BLaER1 (cell line): ENCODE measurements around the gene CFTR.

Experiments used
- H3K27ac ChIP-seq: shearing (Covaris generic); formaldehyde crosslinking; 2 replicates; pipeline ENCODE4 v1.8.1; 2022
- H3K27me3 ChIP-seq: shearing (Covaris generic); formaldehyde crosslinking; 2 replicates; pipeline ENCODE4 v1.8.1; 2022
- H3K36me3 ChIP-seq: shearing (Covaris generic); formaldehyde crosslinking; 2 replicates; pipeline ENCODE4 v1.8.1; 2022
- H3K4me1 ChIP-seq: shearing (Covaris generic); formaldehyde crosslinking; 2 replicates; pipeline ENCODE4 v1.8.1; 2022
- H3K4me2 ChIP-seq: shearing (Covaris generic); formaldehyde crosslinking; 2 replicates; pipeline ENCODE4 v1.8.1; 2022
- H3K4me3 ChIP-seq: shearing (Covaris generic); formaldehyde crosslinking; 2 replicates; pipeline ENCODE4 v1.8.1; 2022
- H3K9ac ChIP-seq: shearing (Covaris generic); formaldehyde crosslinking; 2 replicates; pipeline ENCODE4 v1.8.1; 2022
- H3K9me3 ChIP-seq: shearing (Covaris generic); formaldehyde crosslinking; 2 replicates; pipeline ENCODE4 v1.8.1; 2022
- H4K20me1 ChIP-seq: shearing (Covaris generic); formaldehyde crosslinking; 2 replicates; pipeline ENCODE4 v1.8.1; 2022
- Cebpa-rat ChIP-seq: shearing (Covaris generic); IDR thresholded peaks from 2 replicates; pipeline ENCODE4 v1.8.1; 2022

Gene CFTR

DNA sequence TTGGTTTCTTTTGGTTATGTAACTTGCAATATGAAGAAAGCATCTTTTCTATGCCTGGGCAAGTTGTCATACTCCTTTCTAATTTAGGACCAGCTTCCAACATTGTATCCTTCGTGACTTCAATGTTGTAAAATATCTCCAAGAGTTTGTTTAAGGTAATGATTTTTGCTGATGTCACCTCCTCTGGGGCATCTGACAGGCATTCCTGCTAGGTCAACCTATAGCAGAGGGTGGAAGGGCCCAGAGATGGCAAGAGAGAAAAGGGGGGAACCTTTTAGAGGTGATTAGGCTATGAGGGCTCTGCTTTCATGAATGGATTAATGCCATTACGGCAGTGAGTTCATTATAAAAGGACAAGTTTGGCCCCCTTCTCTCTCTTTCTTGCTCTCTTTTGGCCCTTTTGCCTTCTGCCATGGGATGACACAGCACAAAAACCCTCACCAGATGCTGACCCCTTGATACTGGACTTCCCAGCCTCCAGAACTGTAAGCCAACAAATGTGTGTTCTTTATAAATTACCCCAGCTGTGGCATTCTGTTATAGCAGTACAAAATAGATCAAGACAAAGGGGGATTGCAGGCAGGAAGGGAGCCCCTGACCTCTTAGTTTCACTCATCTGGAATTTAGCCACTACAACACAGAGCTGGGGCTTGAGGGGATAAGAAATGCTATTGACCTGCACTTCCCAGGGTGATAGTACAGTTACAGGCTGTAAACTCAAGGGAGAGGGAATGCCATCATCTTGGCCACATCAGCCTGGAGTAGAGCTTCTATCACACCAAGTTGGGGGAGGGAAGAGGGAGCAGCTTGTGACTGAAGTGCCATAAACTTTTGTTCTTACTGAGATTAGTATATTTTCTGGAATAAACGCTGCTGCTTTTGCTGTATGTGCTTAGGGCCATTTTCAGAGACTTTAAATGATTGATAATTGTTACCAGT lies 195.9 kb downstream of the CFTR start:
- TF ChIP-seq Cebpa-rat: no peak
- Histone ChIP-seq H4K20me1 (no peaks in the 10 kb centered on the region), H3K9me3 (no peaks in the 10 kb centered on the region), H3K4me1 (no peaks in the 10 kb centered on the region), H3K4me2 (no peak overlapping the region), H3K27ac (no peak overlapping the region), H3K27me3 (no peaks in the 10 kb centered on the region), H3K9ac (no peak overlapping the region), H3K36me3 (no peaks in the 10 kb centered on the region), H3K4me3 (no peak overlapping the region)

DNA sequence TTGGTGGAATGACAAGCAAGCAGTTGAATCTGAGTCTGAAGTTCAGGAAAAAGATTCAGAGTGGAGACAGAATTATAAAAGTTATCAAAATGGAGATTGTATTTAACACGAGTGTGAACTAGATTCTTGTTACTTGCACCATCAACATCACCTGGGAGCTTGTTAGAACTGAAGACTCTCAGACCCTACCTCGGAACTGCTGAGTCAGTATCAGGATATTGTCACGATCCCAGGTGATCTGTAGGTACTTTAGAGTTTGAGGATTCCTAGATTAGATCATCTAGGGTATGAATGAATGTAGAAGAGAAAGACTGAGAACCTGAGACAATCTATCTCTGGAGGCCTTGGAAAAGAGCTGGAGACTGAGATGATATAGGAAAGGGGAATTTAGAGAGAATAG lies 199.3 kb downstream of the CFTR start:
- Histone ChIP-seq H3K4me3 (no peak overlapping the region), H4K20me1 (no peaks in the 10 kb centered on the region), H3K9me3 (no peaks in the 10 kb centered on the region), H3K27me3 (no peaks in the 10 kb centered on the region), H3K4me1 (no peaks in the 10 kb centered on the region), H3K36me3 (no peaks in the 10 kb centered on the region), H3K27ac (no peak overlapping the region), H3K9ac (no peak overlapping the region), H3K4me2 (no peak overlapping the region)
- TF ChIP-seq Cebpa-rat: no peak

DNA sequence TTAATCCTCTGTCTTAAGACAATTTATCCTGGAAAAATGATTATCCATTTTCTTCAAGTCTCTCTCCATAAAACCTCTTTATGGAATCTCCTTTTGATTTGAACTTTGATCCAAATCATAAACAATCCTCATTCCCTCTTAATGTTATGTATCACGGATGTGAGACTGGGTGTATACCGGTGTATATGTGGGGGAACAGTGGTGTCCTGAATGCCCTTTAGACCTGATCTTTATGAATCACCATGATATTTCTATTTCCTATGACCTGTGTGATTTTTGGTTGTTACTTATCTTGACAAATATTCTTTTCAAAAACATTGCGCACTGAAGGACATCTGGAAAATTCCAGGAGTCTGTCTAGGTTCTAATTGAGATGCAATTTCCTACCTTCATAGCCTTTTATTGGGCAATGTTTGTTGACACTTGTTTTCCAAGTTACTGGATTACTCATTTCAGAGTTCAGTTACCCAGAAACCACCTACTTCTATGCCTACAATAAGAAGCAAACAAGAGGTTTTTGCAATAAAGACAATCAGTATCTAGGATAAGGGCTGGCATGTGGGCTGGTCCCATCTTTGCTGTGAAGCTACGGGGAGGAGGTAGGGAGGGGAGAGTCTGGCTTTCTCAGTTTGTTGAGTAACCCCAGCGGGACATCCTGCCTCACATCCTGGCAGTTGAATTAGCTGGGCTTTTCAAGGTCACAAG lies 203.0 kb downstream of the CFTR start:
- Histone ChIP-seq H3K36me3 (no peaks in the 10 kb centered on the region), H4K20me1 (no peaks in the 10 kb centered on the region), H3K4me2 (no peak overlapping the region), H3K9me3 (no peaks in the 10 kb centered on the region), H3K9ac (no peak overlapping the region), H3K27ac (no peak overlapping the region), H3K4me3 (no peak overlapping the region), H3K4me1 (no peaks in the 10 kb centered on the region), H3K27me3 (no peaks in the 10 kb centered on the region)
- TF ChIP-seq Cebpa-rat: no peak

DNA sequence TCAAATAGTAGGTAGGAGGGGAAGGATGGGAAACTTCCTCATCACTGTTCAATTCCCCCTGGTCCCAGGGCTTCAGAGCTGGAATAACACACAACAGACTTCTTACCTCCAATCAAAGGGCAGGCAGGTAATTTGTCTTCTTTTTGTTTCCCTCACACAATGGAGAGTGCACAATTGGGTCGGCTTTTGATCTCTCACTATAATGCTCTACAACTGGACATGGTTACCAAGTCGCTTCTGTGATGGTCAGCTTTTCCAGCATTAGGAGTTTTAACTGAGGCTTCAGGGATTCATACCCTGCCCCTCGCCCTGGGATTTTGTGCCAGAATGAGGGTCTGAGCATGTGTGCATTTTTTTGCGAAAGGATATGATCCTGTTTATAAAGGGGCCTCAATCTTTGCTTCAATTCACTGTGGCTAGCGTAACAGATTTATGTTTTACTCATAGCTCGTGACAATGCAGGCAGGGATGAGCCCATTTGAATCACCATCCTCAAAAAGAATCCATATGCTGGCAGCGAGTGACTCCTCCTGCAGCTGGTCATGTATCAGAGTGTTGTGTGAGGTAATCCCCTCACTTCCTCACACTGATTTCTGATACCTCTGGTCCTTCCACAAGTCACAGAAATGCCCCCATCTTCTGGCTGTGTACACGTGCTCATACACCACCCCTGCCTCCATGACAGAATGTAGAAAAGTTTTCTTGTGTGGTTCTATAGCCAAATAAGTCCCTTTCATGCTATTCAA lies 203.8 kb downstream of the CFTR start:
- Histone ChIP-seq H3K9me3 (no peaks in the 10 kb centered on the region), H3K27me3 (no peaks in the 10 kb centered on the region), H3K4me2 (no peak overlapping the region), H4K20me1 (no peaks in the 10 kb centered on the region), H3K4me1 (no peaks in the 10 kb centered on the region), H3K36me3 (no peaks in the 10 kb centered on the region), H3K9ac (no peak overlapping the region), H3K4me3 (no peak overlapping the region), H3K27ac (no peak overlapping the region)
- TF ChIP-seq Cebpa-rat: no peak

DNA sequence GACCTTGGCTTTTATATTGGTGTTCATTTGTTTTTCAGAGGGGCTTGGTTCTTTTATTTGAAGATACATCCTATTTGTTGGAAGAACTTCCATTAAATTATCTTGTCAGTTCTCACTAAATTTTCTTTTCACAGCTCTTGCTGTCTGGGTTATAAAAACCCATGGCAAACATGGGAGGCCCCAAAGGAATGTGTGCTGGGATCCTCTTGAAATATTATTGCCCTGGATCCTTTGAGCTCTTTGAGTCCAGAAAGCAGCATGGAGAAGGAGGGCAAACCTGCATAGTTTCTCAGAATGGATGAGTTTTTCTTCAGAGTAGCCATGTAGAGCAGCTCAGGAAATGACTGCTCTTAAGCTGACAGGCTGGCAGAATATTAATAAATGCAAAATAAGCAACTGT lies 206.0 kb downstream of the CFTR start:
- Histone ChIP-seq H3K4me3 (no peak overlapping the region), H3K4me1 (no peaks in the 10 kb centered on the region), H3K36me3 (no peaks in the 10 kb centered on the region), H3K9ac (no peak overlapping the region), H4K20me1 (no peaks in the 10 kb centered on the region), H3K27me3 (no peaks in the 10 kb centered on the region), H3K27ac (no peak overlapping the region), H3K9me3 (no peaks in the 10 kb centered on the region), H3K4me2 (no peak overlapping the region)
- no peak for TF ChIP-seq Cebpa-rat

DNA sequence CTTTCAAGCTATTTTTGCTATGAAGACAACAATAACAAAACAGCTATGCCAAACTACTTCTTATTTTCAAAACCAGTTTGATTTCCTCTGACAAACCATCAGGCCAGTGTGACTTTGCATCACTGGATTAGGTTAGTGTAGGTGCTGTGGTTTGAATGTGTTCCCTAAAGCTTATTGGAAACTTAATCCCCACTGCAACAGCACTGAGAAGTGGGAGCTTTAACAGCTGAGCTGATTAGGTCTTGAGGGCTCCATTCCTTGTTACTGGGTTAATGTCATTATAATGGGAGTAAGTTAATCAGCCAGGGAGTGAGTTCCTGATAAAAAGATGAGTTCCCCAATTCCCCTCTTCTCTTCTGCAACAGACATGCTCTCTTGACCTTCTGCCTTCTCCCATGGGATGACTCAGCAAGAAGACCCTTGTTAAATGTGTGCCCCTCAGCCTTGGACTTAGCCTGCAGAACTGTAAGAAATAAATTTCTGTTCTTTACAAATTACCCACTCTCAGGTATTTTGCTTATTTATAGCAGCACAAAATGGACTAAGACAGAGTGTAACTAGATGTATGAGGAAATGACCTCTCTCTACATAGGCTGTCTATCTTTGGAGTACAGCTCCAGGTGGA lies 206.6 kb downstream of the CFTR start:
- Histone ChIP-seq H3K27me3 (no peaks in the 10 kb centered on the region), H3K4me1 (no peaks in the 10 kb centered on the region), H3K4me2 (no peak overlapping the region), H3K4me3 (no peak overlapping the region), H3K9me3 (no peaks in the 10 kb centered on the region), H3K27ac (no peak overlapping the region), H4K20me1 (no peaks in the 10 kb centered on the region), H3K9ac (no peak overlapping the region), H3K36me3 (no peaks in the 10 kb centered on the region)
- TF ChIP-seq Cebpa-rat: no peak

DNA sequence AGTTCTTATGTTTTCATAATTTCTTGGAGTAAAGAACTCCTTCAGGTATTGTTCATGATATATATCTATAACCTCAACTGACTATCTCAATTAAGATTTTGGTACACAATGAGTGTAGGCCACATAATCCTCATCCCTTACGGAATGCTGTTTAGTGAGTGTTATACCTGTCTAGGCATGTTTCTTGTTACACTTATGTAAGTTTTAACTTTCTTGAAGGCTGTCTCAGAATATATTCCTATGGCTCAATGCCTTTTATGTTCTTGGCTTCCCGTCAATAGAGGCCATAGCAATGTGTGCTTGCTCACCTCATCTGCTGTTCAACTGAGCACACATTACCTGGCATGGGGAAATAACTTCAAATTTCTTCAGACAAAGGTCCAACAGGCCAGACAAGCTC lies 208.3 kb downstream of the CFTR start:
- H3K27me3 ChIP-seq: no peaks in the 10 kb centered on the region
- no peaks in the 10 kb centered on the region for H3K4me1 ChIP-seq
- no peak overlapping the region for H3K4me2 ChIP-seq
- no peaks in the 10 kb centered on the region for H3K36me3 ChIP-seq
- no peaks in the 10 kb centered on the region for H4K20me1 ChIP-seq
- no peak overlapping the region for H3K27ac ChIP-seq
- no peak overlapping the region for H3K9ac ChIP-seq
- H3K9me3 ChIP-seq: no peaks in the 10 kb centered on the region
- H3K4me3 ChIP-seq: no peak overlapping the region
- no peak for TF ChIP-seq Cebpa-rat

DNA sequence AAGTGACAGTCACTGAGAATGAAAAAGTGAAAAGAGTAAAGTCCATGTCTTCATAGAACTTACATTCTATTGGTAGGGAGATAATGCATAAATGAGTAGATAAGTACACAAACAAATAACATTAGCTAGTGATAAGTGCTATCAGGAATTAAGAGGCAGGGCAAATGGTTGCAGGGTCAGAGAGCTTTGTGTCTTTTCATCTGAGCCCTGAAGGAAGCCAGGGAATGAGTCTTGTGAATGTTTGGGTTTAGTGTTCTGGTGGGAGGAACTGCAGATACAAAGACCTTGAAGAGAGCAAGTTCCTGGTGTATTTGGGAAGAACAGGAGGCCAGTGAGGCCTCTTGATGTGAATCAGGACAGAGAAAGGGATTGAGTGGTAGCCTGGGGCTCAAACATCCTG lies 209.6 kb downstream of the CFTR start:
- Histone ChIP-seq H3K9ac (no peak overlapping the region), H3K4me3 (no peak overlapping the region), H3K27ac (no peak overlapping the region), H3K4me2 (no peak overlapping the region), H3K27me3 (no peaks in the 10 kb centered on the region), H3K36me3 (no peaks in the 10 kb centered on the region), H4K20me1 (no peaks in the 10 kb centered on the region), H3K9me3 (no peaks in the 10 kb centered on the region), H3K4me1 (no peaks in the 10 kb centered on the region)
- TF ChIP-seq Cebpa-rat: no peak

DNA sequence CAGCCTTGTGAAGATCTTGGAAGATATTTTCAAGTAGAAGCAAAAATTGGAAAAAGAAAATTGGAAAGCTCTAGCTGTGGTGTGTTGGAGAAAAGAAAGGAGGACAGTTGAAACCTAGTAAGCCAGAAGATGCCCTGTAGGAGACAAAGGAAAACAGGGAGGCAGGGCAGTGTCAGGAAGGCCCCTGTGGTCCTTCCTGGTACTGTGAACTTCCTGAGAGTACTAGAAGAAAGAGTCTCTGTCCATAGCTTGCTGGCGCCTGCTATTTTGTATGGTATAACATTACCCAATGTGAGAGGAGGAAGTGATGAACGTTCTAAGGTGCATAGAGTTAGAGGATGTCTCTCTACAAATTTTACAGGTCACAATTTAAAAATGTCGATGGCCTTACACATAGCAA lies 210.3 kb downstream of the CFTR start:
- no peaks in the 10 kb centered on the region for H3K36me3 ChIP-seq
- no peaks in the 10 kb centered on the region for H3K27me3 ChIP-seq
- no peak for TF ChIP-seq Cebpa-rat
- H3K27ac ChIP-seq: no peak overlapping the region
- H3K4me3 ChIP-seq: no peak overlapping the region
- H3K4me2 ChIP-seq: no peak overlapping the region
- no peak overlapping the region for H3K9ac ChIP-seq
- H4K20me1 ChIP-seq: no peaks in the 10 kb centered on the region
- H3K4me1 ChIP-seq: no peaks in the 10 kb centered on the region
- no peaks in the 10 kb centered on the region for H3K9me3 ChIP-seq
